T-helper 1 cell treated with Interleukin-12 subunit alpha and Interleukin-12 subunit beta and Interleukin-4 antibody, amounts not matched to agents 30 ng/mL and 1 ng/mL, for 36 hours (primary cell): ENCODE measurements around the gene ANKRD24. TPM values are rescaled to one million over a fixed set of nuclear protein-coding genes. Genes with fewer than 3 reads are reported as not detected.
"Not testable (repeated sequence)": the region's sequence is repeated elsewhere in the genome, so short reads cannot be mapped to it uniquely, and the experiment has no call there.

Experiments
- intact Hi-C: fragments of 100-400 bp; cut with micrococcal nuclease; formaldehyde crosslinking; loops from one replicate; pipeline ENCODE4 v1.15.1; 2024
- total RNA-seq: library from RNA; stranded (reverse); gene quantifications from 2 replicates; pipeline ENCODE4 v1.2.3, GENCODE V29; 2022

Gene ANKRD24
- total RNA-seq, 1 donor from 2014 or later = 0.69 TPM

GRCh38 chr19:4266253-4267000 is 83.9 kb downstream of the ANKRD24 start:
- intact Hi-C loops = loop anchor here (2.0 kb wide), 1 partner anchor 204 kb away; no protein-coding TSS in a partner anchor

- intact Hi-C loops = loop anchor here (1.0 to 2.0 kb wide), 5 partner anchors 76 to 258 kb away; partner anchors contain the start of genes MPND and SH3GL1
Measured at GRCh38 chr19:4267101-4267900, 84.8 kb downstream of the ANKRD24 start.

- intact Hi-C loops = loop anchor here (1.0 to 2.0 kb wide), 5 partner anchors 75 to 257 kb away; partner anchors contain the start of genes MPND and SH3GL1
Measured at GRCh38 chr19:4267901-4268815, 85.7 kb downstream of the ANKRD24 start.

GRCh38 chr19:4268816-4269430 is 86.4 kb downstream of the ANKRD24 start:
- intact Hi-C loops = no loop called here

GRCh38 chr19:4272894-4273293 is 90.4 kb downstream of the ANKRD24 start:
- intact Hi-C loops = no loop called here

GRCh38 chr19:4274321-4274686 is 91.8 kb downstream of the ANKRD24 start:
- intact Hi-C loops = not testable (repeated sequence)

Other genes starting within 250 kb of the ANKRD24 start
- gene NMRK2, start 249.6 kb upstream of the ANKRD24 start, total RNA-seq = not detected in 2 replicates
- 38.1 and 42.6 TPM in 2 replicates for gene DAPK3, start 211.6 kb upstream of the ANKRD24 start, total RNA-seq
- 1,694 and 1,729 TPM in 2 replicates for gene EEF2, start 197.2 kb upstream of the ANKRD24 start, total RNA-seq
- 38.4 and 40.5 TPM in 2 replicates for gene PIAS4, start 175.0 kb upstream of the ANKRD24 start, total RNA-seq
- gene ZBTB7A, start 115.8 kb upstream of the ANKRD24 start, total RNA-seq = 41.6 and 41.8 TPM in 2 replicates
- 144 and 156 TPM in 2 replicates for gene MAP2K2, start 58.6 kb upstream of the ANKRD24 start, total RNA-seq
- gene CREB3L3, start 29.1 kb upstream of the ANKRD24 start, total RNA-seq = not detected in 2 replicates
- 49.5 and 49.6 TPM in 2 replicates for gene SIRT6, start 126 bp upstream of the ANKRD24 start, total RNA-seq
- 27.2 and 28.1 TPM in 2 replicates for gene EBI3, start 46.8 kb downstream of the ANKRD24 start, total RNA-seq
- 31.3 and 34.3 TPM in 2 replicates for gene YJU2, start 64.4 kb downstream of the ANKRD24 start, total RNA-seq
- not detected in 2 replicates for gene SHD, start 96.6 kb downstream of the ANKRD24 start, total RNA-seq
- gene TMIGD2, start 119.7 kb downstream of the ANKRD24 start, total RNA-seq = 33.2 and 34.6 TPM in 2 replicates
- gene FSD1, start 121.9 kb downstream of the ANKRD24 start, total RNA-seq = 22.0 and 24.2 TPM in 2 replicates
- gene STAP2, start 156.1 kb downstream of the ANKRD24 start, total RNA-seq = 14.8 and 19.1 TPM in 2 replicates
- 19.0 and 21.0 TPM in 2 replicates for gene MPND, start 160.9 kb downstream of the ANKRD24 start, total RNA-seq
- 67.8 and 74.3 TPM in 2 replicates for gene SH3GL1, start 217.9 kb downstream of the ANKRD24 start, total RNA-seq
- 74.0 and 79.1 TPM in 2 replicates for gene CHAF1A, start 220.0 kb downstream of the ANKRD24 start, total RNA-seq